HL-60 (cell line): Measurements from ENCODE around the gene APOBEC3B.

Experiments
- DNase-seq, 2 experiments: peaks; one replicate each; pipeline ENCODE4 v3.0.0-alpha.2; 2010 to 2020; ENCODE audit warnings: low read depth in 1 of 2, low spot score in 1 of 2
- H3K27ac ChIP-seq: fragments of 250-450 bp; sonication (Bioruptor Pico); replicated peaks from 2 replicates; pipeline ENCODE4 v1.5.1; 2020; ENCODE audit warnings: mild to moderate bottlenecking, moderate library complexity
- H3K27me3 ChIP-seq: fragments of 250-450 bp; sonication (Bioruptor Pico); 2 replicates; pipeline ENCODE4 v1.5.1; 2021; ENCODE audit warnings: mild to moderate bottlenecking, moderate library complexity; ENCODE audit not compliant: insufficient read depth, poor library complexity, severe bottlenecking
- H3K4me3 ChIP-seq: replicated peaks from 2 replicates; pipeline ENCODE4 v1.5.1; 2011; ENCODE audit warnings: mild to moderate bottlenecking, control low read depth, low read length; ENCODE audit not compliant: insufficient read depth
- CTCF ChIP-seq: IDR thresholded peaks from one replicate; pipeline ENCODE4 v1.5.1; 2011; ENCODE audit warnings: low read length, control low read depth, inconsistent platforms; ENCODE audit not compliant: insufficient read depth
- GABPA ChIP-seq: IDR thresholded peaks from 2 replicates; pipeline ENCODE4 v1.6.1; 2012; ENCODE audit warnings: low read depth
- POLR2AphosphoS5 ChIP-seq: IDR thresholded peaks from 2 replicates; pipeline ENCODE4 v1.6.1; 2012; ENCODE audit warnings: low read depth
- SPI1 ChIP-seq: IDR thresholded peaks from 2 replicates; pipeline ENCODE4 v1.6.1; 2012; ENCODE audit warnings: low read depth, mild to moderate bottlenecking, borderline replicate concordance
- TF ChIP-seq, protein P1 (sequence below): IDR thresholded peaks from 2 replicates; pipeline ENCODE4 v1.6.1; 2012; ENCODE audit warnings: low read depth; ENCODE audit not compliant: insufficient replicate concordance

The APOBEC3B gene

GRCh38 chr22:38951734-38952133, 30.4 kb upstream of the APOBEC3B start:
- Histone ChIP-seq H3K27ac (peak overlapping the region; percentile 46), H3K27me3 (no peaks in the 10 kb centered on the region), H3K4me3 (no peak overlapping the region)
- TF ChIP-seq POLR2AphosphoS5 = no peak
- no peak for TF ChIP-seq CTCF
- TF ChIP-seq SPI1 = peak; percentile 12; the same call in 1 of the 2 replicates
- no peak for TF ChIP-seq GABPA
- DNase-seq = peak in 1 of 2 experiments; percentile 52

DNA sequence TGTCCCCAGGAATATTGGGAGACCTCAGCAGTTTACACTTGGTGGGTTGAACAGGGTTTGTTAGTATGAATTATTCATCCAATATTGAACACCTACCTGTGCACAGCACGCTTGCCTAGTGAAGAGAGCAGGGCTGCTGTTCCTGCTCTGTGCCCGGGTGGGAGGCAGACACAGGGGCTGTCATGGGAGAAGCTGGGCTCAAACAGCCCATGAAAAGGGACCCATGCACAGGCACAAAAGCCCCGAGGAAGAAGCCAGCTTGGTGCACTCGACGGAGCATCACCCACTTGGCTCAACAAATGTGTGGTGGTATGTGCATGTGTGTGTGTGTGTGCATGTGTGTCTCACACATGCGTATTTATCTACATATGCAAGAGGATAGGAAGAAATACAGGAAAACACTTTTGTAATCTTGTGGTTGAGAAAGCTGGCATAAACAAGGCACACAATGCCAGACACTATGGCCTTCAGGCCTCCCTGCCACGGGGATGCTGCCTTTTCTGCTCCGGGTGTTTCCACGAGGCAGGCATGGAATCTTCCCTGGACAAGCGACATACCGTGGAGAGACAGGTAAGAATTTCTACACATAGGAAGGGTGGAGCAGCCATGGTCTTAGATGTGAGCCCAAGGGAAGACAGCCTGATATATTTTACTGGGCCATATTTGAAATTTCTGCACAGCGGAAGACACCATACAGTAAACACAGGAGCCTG, 29.7 kb upstream of the APOBEC3B start:
- Histone ChIP-seq H3K4me3 (no peak overlapping the region), H3K27ac (peak overlapping the region; percentile 46), H3K27me3 (no peaks in the 10 kb centered on the region)
- no peak for TF ChIP-seq CTCF
- no peak for TF ChIP-seq SPI1
- no peak for TF ChIP-seq GABPA
- TF ChIP-seq POLR2AphosphoS5 = no peak
- TF ChIP-seq, protein P1, sequence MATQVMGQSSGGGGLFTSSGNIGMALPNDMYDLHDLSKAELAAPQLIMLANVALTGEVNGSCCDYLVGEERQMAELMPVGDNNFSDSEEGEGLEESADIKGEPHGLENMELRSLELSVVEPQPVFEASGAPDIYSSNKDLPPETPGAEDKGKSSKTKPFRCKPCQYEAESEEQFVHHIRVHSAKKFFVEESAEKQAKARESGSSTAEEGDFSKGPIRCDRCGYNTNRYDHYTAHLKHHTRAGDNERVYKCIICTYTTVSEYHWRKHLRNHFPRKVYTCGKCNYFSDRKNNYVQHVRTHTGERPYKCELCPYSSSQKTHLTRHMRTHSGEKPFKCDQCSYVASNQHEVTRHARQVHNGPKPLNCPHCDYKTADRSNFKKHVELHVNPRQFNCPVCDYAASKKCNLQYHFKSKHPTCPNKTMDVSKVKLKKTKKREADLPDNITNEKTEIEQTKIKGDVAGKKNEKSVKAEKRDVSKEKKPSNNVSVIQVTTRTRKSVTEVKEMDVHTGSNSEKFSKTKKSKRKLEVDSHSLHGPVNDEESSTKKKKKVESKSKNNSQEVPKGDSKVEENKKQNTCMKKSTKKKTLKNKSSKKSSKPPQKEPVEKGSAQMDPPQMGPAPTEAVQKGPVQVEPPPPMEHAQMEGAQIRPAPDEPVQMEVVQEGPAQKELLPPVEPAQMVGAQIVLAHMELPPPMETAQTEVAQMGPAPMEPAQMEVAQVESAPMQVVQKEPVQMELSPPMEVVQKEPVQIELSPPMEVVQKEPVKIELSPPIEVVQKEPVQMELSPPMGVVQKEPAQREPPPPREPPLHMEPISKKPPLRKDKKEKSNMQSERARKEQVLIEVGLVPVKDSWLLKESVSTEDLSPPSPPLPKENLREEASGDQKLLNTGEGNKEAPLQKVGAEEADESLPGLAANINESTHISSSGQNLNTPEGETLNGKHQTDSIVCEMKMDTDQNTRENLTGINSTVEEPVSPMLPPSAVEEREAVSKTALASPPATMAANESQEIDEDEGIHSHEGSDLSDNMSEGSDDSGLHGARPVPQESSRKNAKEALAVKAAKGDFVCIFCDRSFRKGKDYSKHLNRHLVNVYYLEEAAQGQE = no peak
- peak in 1 of 2 experiments; percentile 58 for DNase-seq

DNA sequence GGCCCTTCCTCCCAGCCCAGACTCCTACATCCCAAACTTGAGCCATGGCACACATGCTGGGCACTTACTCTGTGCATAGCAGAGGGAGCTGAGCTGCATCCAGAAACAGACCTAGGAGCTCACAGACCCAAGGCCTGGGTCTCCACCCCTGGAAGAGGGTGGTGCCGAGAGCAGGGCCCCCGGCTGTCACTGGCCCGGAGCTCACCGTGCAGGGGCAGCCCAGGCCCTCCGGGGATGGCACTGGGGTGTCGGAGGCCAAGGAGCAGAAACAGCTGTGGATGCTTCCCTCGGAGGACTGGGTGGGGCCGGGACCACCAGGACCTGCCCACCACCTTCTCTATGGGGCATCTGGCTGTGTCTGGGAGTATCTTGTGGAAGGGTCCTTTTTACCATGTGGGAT, 29.1 kb upstream of the APOBEC3B start:
- Histone ChIP-seq H3K27ac (peak overlapping the region; percentile 46), H3K27me3 (no peaks in the 10 kb centered on the region), H3K4me3 (no peak overlapping the region)
- DNase-seq = no peak
- TF ChIP-seq CTCF = no peak
- TF ChIP-seq SPI1 = no peak
- TF ChIP-seq GABPA = no peak
- TF ChIP-seq, protein P1 = no peak
- TF ChIP-seq POLR2AphosphoS5 = no peak
